HG02973 (cell line): ENCODE measurements around the gene SLX4.

Source experiments
- ATAC-seq: cut with Tn5 transposase; IDR thresholded peaks from one replicate; pipeline ENCODE4 v1.9.1; 2021; ENCODE audit warnings: moderate library complexity; ENCODE audit not compliant: unreplicated experiment

Gene SLX4

DNA sequence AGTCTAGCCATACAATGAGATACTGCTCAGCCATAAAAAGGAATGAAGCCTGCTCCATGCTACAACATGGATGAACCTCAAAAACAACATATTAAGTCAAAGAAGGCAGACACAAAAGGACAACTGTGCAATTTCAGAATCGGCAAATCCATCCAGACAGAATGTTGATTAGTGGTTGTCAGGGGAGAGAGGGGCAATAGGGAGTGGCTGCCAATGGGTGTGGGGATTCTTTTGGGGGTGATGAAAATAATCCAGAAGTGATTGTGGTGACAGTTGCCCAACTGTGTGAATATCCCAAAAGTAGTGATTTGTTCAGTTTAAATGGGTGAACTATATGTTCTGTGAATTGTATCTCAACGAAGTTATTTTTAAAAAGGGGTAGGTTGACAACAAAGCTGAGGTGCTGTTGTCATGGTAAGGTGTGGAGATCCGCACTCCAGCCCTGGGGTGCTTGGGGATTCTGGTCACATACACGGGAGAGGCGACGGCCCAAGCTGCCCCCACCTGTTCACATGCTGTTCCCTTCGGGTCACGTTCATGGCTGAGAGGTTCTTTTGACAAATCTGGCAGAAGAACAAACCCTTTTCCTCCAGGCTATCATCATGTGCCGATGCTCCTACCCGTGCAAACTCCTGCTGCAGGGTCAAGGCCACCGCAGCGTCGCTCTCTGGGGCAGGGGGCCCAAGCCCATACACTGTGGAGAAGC lies 9.6 kb downstream of the SLX4 start:
- ATAC-seq = no peak

DNA sequence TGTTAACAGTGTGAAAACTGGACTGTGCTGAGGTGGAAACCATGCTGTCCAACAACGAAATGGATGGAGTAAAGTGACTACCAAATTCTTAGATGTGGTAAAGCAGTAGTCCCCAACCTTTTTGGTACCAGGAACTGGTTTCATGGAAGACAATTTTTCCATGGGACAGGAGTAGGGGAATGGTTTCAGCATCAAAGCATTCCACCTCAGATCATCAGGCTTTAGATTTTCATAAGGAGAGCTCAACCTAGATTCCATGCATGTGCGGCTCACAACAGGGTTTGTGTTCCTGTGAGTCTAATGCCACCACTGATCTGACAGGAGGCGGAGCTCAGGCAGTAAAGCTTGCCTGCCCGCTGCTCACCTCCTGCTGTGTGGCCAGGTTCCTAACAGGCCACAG lies 11.5 kb downstream of the SLX4 start:
- no peak for ATAC-seq

DNA sequence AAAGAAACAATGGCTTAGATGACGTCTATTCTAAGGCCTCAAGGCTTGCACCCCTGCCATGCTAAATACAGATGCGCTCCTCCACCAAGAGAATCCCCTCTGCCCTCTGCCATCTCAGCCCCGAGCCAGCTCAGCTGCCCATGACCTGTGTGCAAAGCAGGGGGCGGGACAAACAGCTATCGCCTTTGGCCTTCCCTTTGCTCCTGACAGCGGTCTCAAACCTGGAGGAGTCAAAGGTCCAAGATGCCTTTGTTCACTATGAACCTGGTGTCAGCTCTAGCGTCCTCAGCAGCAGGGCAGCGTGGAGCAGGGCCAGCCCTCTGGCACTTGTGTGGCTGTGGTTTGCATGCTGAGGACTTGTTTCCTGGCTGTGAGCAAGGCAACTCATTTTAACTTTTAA lies 12.3 kb downstream of the SLX4 start:
- no peak for ATAC-seq

DNA sequence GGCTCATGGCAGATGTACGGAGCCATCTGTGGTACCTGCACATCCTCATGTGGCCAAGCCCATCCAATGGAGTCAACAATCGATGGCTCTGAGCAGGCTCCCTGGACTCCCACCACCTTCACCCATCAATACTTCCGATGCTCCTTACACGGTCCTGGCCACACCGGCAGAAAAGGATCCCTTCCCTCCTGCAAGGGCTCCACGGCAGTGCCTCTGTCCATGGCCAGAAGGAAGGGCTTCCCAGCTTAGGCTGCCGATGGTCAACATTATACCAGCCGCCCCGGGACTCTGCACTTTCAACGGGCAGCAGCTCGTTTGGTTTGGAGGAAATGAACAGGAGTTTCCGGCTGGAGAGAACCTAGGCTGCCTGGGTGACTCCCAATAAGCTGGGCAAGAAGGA lies 13.2 kb downstream of the SLX4 start:
- ATAC-seq = no peak

DNA sequence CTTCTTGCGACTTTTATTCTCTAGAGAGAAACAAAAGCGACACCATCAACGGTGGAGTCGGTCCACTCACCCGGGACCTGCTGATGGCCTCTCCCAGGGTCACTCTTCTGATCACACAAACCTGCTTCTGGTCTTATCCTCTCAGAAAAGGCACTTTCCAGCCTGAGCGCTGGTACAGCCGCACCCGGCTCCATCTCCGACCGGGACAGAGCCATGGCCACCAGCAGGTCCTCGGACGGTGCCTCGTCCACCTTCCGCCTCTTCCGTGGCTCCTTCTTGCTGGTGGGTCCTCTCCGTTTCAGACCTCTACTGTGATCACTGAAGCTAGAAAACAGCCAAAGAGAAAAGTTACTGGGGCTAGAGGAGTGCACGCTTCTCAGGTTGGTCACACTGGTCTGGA lies 13.7 kb downstream of the SLX4 start:
- no peak for ATAC-seq

DNA sequence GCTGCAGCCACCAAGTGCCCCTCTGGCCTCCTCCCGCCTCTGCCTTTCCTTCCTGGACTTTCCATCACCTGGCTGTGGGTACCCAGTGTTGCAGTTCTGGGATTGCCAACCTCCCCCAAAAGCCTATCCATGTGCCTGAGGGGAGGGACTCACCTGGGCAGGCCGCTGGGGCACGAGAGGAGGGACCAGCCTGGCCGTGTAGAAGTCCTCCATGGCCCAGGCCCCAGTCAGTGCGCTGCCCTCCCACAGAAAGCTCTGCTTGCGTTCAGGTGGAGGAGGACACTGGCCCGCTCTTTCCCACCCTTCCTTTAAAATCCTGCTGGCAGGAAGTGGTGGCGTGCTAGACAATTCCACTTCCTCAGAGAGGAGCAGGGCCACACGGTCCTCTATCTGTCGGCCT lies 14.2 kb downstream of the SLX4 start:
- ATAC-seq = no peak

DNA sequence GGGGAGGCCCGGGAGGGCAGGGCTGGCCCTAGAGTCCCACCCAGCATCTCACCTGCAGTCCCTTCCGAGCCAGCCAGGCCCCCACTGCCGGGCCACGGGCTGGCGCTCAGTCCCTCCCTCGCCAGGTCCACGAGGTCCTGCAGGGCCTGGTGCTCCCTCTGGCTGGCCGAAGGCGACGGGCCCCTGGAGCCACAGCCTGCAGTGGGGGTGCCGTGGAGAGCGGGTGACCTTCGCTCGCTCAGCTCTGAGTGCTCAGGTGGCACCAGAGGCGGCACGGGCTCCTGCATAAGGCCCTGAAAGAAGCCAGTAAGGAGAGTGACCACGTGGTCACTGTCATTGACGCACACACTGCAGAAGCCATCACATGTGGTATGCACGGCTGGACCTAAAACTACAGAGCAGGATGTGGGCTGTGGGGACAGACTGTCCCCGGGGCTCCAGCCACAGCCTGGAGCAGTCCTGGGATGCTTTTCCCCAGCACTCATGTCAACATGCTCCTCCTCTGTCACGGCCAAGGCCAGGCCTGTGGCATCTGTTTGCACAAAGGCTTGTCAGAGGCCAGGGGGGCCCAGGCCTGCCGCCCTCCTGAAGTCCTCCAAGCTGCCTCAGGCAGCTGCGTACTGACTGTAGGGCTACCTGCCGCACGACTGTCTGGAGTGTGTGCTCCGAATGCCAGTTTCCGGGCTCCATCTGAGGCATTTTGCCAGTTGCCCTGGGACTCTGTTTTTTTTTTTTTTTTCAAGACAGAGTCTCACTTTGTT lies 15.1 kb downstream of the SLX4 start:
- ATAC-seq = no peak

DNA sequence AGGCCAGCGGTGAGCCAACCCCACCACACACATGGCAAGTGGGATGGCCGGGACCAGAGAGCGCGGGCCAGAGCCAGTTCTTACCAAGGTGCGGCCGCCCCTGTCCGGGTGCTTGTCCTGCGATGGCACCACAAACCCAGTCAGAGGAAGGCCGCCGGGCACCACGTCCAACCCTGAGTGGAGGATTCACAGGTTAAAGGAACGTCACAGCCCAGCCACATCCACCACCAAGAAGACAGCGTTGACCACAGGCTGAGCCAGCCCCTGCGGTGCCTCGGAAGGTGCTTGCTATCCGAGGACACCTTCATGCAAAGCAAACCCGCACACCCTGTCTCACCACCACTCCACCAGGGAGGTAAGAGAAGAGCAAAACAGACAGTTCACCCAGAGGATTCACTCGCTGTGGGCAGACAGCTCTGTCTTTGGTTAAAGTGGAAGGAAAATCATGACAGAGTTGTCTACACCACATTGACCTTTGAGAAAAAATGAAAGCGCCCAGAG lies 15.8 kb downstream of the SLX4 start:
- no peak for ATAC-seq

DNA sequence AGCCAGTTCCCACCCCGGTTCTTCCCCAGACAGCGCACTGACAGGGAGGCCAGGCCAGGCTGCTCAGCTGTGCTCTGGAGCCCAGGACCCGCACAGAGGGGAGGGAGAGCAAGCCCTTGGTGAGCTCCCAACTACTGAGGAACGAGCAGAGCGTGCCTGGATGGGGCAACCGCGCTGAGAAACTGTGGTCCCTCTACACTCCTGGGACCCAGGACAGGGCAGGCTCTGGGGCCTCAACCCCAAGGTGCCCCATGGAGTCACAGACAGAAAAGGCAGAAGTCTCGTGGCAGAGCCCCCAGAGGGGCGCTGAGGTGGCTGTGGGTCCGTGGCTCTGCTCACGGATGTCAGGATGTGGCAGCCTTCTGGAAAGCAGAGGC lies 16.3 kb downstream of the SLX4 start:
- no peak for ATAC-seq

DNA sequence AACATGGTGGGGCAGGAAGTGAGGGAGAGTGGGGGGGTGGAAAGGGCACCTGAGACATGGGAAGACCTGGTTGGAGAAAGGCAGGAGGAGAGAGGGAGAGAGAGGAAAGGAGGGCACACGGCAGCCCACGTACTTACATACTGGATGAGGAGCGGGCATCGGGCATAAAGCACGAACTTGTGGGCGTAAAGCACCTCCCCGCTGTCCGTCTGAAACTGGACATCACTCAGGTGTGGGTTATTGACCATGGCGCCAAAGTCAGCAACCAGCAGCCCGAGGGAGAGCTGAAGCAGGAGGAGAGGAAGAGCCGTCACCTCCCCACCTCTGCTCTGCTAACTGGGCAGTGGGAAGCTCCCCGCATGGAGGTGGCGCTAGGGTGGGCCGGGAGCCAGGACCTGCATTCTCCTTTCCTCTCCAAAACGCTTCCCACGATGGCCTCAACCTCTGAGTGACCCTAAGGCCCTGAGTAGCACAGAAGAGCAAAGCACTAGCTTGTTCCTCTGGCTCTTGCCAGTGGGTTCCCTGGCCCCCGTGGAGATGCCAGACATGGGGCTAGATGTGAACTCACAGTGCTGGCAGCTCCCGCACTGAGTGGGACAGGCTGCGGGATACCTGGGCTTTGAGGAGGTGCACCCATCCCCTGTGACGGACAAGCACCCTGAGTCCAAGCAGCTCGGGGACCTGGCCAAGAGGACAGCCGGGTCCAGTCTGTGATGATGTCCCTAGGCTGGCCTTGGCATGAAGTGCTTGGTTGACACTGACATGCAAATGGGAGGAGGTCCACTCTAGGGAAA lies 16.9 kb downstream of the SLX4 start:
- ATAC-seq = no peak

DNA sequence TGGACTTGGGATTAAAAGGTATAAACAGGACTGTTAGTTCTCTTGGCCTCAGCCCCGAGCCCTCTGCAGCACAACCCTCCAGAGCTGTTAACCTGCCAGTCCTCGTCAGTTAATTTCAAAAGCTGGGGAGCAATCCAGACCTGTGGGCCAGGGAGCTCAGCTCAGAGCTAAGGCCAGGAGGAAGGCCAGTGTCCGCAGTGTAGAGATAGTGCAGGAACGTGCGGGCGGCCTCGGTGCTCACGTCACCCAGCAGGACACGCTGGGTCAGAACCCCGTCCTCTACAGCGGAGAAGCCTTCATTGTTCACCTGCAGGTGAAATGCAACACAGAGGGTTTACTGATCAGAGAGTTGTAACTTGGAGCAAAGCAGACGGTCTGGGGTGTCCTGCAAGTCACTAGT lies 18.8 kb downstream of the SLX4 start:
- ATAC-seq = no peak

DNA sequence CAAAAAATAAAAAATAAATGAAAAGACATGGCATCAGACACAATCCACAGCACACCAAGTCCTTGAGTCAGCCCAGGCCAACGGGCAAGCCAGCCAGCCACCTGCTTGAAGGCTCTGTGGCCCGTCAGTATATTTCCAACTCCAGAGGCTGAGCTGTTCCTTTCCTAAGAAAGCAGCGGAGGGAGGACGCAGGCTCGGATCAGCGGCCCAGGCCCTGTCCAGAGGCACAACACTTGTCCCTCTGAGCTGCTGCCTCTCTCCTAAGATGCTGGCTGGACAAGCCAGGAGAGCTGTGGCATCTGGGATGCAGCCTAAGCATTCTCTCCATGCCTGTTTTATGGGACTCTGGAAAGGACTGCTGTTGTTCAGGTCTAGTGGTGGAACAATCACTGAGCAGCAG lies 19.4 kb downstream of the SLX4 start:
- no peak for ATAC-seq

DNA sequence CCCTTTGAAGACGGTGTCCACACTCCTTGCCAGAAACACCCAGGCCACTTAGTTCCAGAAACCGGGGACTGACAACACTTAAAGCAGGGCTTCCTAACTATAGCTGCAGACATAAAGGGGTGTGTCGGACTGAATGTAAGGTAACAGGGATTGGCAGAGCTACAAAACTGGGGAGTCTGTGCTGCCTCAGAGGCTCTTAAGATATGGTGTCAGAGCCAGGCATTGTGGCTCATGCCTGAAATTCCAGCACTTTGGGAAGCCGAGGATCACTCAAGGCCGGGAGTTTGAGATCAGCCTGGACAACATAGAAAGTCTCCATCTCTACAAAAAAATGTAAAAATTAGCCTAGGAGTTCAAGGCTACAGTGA lies 20.0 kb downstream of the SLX4 start:
- ATAC-seq = no peak

DNA sequence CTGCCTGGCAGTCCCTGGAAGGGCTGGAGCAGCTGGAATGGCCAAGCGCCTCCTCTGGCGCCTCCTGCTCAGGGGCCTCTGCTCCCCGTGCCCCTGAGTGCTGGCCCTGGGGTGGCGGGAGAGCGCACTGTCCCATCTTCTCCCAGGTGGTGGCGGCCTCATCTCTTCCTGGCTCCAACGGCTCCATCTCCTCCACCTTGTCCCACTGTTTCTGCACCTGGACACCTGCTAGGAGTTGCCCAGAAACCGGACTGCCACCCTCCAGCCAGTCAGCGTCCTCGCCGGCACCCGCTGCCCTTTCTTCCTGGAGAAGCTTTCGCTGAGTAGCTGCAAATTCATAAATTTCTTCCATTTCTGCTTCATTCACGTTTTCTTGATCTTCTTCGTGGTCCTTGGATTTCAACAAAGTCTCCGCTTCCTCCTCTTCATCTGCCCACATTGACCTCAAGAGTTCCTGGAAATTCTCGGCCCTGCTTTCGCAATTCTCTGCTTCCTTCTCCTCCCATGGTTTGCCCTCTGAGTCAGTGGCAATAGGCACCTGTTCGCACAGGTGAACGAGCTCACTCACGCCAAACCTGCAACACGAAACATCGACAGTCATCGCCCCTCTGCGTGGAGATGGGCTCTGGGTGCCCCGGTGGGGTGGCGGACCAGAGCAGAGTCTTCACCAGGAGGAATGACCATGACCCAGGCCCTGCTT lies 20.5 kb downstream of the SLX4 start:
- no peak for ATAC-seq

DNA sequence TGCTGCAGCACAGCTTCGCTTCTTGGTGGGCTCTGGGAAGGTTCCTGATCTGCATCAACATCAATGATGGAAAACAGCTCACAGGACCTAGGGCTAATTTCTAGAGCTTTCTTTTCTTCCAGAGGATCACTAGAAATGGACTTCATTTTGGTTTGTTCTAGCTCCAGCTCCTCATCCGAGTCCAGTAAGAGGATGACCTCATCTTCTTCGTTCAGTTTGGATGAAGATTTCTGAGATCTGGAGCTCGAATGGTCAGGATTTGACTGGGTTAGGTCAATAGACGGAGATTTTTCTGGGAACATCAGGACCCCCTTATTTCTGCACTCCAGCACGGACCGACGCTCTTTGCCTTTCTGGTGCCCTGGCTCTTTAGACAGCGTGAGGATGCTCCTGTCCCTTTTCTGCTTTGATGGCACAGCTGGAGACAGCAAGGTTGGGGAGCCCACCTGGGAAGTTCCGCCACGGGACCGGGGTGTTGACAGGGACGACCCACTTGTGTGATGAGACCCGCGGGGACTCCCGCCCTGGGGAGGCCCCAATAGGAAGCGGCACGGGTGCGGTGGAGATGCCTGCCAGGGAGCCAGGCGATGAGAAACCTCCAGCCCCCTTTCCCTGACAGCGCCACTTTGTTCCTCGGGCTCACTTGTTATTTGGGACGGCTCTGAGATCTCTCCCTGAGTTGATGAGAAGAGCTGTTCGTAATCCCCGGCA lies 21.3 kb downstream of the SLX4 start:
- ATAC-seq = no peak

DNA sequence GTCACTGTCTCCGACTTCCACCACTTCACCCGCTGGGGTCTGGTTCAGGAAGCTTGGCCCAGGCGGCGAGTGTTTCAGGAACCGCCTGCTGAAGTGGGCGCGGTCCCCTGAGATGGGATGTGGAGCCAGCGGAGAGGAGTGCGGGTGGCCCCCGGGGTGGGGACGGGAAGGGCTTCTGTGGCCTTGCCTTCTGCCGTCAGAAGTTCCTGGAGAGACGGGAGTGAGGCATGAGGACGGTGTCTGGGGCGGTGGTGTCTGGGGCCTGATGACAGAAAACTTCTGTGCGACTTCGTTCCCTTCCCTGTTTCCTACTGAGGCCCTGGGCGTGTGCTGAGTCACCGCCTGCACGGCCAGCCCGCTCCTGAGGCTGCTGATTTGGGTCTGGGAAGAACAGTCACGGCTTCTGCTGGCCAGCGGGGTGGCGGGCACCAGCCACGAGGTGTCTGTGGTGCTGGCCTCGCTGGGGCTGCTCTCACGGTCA lies 21.9 kb downstream of the SLX4 start:
- ATAC-seq = no peak

DNA sequence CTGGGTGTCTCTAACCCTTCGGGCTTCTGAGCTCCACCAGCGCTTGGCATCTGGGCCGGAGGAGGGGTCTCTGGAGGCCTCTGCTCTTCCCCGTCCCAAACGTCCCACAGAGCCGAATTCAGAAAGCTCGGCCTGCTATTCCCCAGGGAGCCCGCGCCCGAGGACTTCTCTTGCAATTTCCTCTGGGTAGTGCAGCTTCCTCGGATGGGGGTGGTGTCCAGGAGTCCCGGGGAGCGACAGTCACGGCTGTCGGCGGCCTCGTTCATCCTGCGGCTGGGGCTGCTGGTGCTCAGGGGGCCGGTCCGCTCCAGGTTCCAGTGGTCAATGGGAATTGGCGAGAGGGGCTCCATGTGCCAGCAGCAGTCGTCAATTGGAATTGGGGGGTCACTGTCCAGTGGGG lies 22.4 kb downstream of the SLX4 start:
- ATAC-seq = no peak

DNA sequence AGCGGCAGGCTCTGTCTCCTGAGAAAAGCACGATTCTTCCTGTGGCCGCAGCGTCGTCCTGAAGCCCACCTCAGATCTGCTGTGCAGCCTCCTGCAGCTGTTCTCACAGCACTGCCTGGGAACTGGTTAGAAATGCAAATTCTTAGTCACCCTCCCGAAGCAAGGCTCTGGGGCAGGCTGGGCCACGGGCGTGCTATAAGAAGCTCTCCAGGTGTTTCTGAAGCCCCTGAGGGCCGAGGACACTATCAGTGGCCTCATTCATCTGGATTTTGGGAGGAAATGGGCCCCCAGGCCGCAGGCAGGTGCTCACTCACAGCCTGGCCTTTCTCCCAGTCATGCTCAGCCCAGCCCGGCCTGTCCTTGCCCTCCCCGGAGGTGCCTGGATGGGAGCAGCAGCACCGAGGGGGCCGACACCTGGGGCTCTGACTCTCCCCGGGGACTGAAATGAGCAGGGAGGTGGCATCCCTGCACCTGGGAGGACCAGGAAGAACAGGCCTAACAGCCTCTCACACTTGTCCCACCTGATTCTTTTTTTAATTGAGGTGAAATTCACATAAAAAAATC lies 23.8 kb downstream of the SLX4 start:
- ATAC-seq = no peak

DNA sequence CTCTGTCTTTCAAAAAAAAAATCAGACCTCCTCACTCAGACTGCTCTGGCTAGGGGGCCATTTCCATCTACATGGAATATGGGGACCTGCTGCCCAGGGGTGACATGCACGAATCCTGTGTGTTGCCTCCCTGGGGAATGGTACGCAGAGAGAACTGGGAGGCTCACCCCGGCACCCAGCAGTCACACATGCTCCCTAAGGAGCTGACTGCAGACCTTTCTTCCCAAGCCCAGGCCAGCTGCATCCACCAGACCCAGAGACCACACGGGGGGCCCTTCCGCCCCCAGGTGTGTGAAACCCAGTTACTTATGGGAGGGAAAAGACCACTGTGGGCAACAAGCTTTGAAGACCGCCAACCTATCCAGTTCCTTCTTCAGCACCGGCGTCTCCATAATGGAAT lies 27.0 kb downstream of the SLX4 start:
- no peak for ATAC-seq
